Fibroblast of peridontal ligament (primary cell): Measurements from ENCODE around the gene ABHD14A.

Source experiments
- DNase-seq: peaks from one replicate; pipeline ENCODE4 v3.0.0-alpha.2; 2010; ENCODE audit errors: extremely low read depth

ABHD14A gene

GRCh38 chr3:52020796-52021195 is 45.9 kb downstream of the ABHD14A start:
- DNase-seq, result no peak

GRCh38 chr3:52021489-52022268 is 46.8 kb downstream of the ABHD14A start:
- DNase-seq, result no peak

- DNase-seq, result peak; percentile 35
Observed at GRCh38 chr3:52022323-52023100, 47.6 kb downstream of the ABHD14A start.

- no peak for DNase-seq
Observed at GRCh38 chr3:52023101-52023770, 48.4 kb downstream of the ABHD14A start.

- no peak for DNase-seq
Observed at GRCh38 chr3:52023860-52024764, 49.2 kb downstream of the ABHD14A start.

- no peak for DNase-seq
Observed at GRCh38 chr3:52024765-52025452, 50.0 kb downstream of the ABHD14A start.

GRCh38 chr3:52025453-52025852 is 50.6 kb downstream of the ABHD14A start:
- DNase-seq, result no peak

GRCh38 chr3:52026041-52026440 is 51.2 kb downstream of the ABHD14A start:
- DNase-seq, result no peak

- DNase-seq, result peak; percentile 23
Observed at GRCh38 chr3:52028572-52028971, 53.7 kb downstream of the ABHD14A start.

- no peak for DNase-seq
Observed at GRCh38 chr3:52029053-52029452, 54.2 kb downstream of the ABHD14A start.

GRCh38 chr3:52029535-52029934 is 54.7 kb downstream of the ABHD14A start:
- DNase-seq, result no peak
